HepG2 (cell line): ENCODE measurements around the gene TNFRSF25. TPM values are rescaled to one million over a fixed set of nuclear protein-coding genes. Genes with fewer than 3 reads are reported as not detected.

Experiments used
- AKAP8 ChIP-seq: sonication (generic); formaldehyde crosslinking; IDR thresholded peaks from 2 replicates; pipeline ENCODE4 v1.5.1; 2020; ENCODE audit warnings: mild to moderate bottlenecking, missing genetic modification reagents
- CREM ChIP-seq, 2 experiments: sonication (generic) in 1 of 2; formaldehyde crosslinking in 1 of 2; IDR thresholded peaks; 2 replicates each; pipeline versions ENCODE4 v1.4.0 to v1.6.1; 2016 to 2020; ENCODE audit warnings: antibody characterized with exemption in 1 of 2, mild to moderate bottlenecking in 1 of 2, missing genetic modification reagents in 1 of 2
- GABPA ChIP-seq, 2 experiments: IDR thresholded peaks; 2 replicates each; pipeline ENCODE4 v1.6.1; 2011 to 2016; ENCODE audit warnings: low read depth in 2 of 2, low read length in 1 of 2, missing biosample characterization in 1 of 2, missing genetic modification characterization in 1 of 2
- GPBP1L1 ChIP-seq: sonication (generic); formaldehyde crosslinking; IDR thresholded peaks from 2 replicates; pipeline ENCODE4 v1.5.0; 2020; ENCODE audit warnings: mild to moderate bottlenecking, missing genetic modification reagents
- HOMEZ ChIP-seq: IDR thresholded peaks from 2 replicates; pipeline ENCODE4 v1.6.1; 2016; ENCODE audit warnings: low read depth
- MLLT10 ChIP-seq: sonication (generic); formaldehyde crosslinking; IDR thresholded peaks from 2 replicates; pipeline ENCODE4 v1.4.0; 2020; ENCODE audit warnings: missing genetic modification reagents
- PAWR ChIP-seq: sonication (generic); formaldehyde crosslinking; IDR thresholded peaks from 2 replicates; pipeline ENCODE4 v1.4.0; 2020; ENCODE audit warnings: missing genetic modification reagents, mild to moderate bottlenecking, borderline replicate concordance
- ZKSCAN1 ChIP-seq: fragments of 150-350 bp; IDR thresholded peaks from 2 replicates; pipeline ENCODE4 v1.6.1; 2014; ENCODE audit warnings: low read length
- ZNF253 ChIP-seq: sonication (generic); formaldehyde crosslinking; IDR thresholded peaks from 2 replicates; pipeline ENCODE4 v1.8.0; 2022; ENCODE audit warnings: mild to moderate bottlenecking, missing genetic modification reagents, borderline replicate concordance
- ZNF567 ChIP-seq: sonication (generic); formaldehyde crosslinking; IDR thresholded peaks from 2 replicates; pipeline ENCODE4 v1.8.1; 2023; ENCODE audit warnings: mild to moderate bottlenecking, missing genetic modification reagents, borderline replicate concordance
- ZNF577 ChIP-seq: sonication (generic); formaldehyde crosslinking; IDR thresholded peaks from 2 replicates; pipeline ENCODE4 v1.4.0; 2020; ENCODE audit warnings: mild to moderate bottlenecking, low read depth, missing genetic modification reagents, borderline replicate concordance
- ZNF703 ChIP-seq: sonication (generic); formaldehyde crosslinking; IDR thresholded peaks from 2 replicates; pipeline ENCODE4 v1.5.1; 2020; ENCODE audit warnings: missing genetic modification reagents, mild to moderate bottlenecking, moderate library complexity, borderline replicate concordance
- polyA plus RNA-seq, 8 experiments: library from polyadenylated mRNA; depleted of rRNA in 3 of 8; stranded (reverse) in 7 of 8; unstranded in 1 of 8; fragments of >200 nt; fragmentation: Illumina TruSeq in 4 of 8; extraction: Trizol in 4 of 8; gene quantifications; 2 replicates each; pipeline versions ENCODE4 v1.2.1 to v1.2.3, GENCODE V29; 2011 to 2016; ENCODE audit warnings: low read depth in 4 of 8, missing spikeins in 1 of 8, mixed read lengths in 1 of 8; ENCODE audit not compliant: insufficient read depth in 1 of 8
- total RNA-seq, 5 experiments: library from RNA; depleted of rRNA; stranded (reverse); fragments of >200 nt; fragmentation: Illumina TruSeq; extraction: Trizol; gene quantifications; 2 replicates each; pipeline ENCODE4 v1.2.3, GENCODE V29; 2016; ENCODE audit warnings: low read depth in 1 of 5
- TF ChIP-seq, protein P1 (sequence below): sonication (generic); formaldehyde crosslinking; IDR thresholded peaks from 2 replicates; pipeline ENCODE4 v1.4.0; 2020; ENCODE audit warnings: mild to moderate bottlenecking, missing genetic modification reagents
- TF ChIP-seq, protein P2 (sequence below): sonication (generic); formaldehyde crosslinking; IDR thresholded peaks from 2 replicates; pipeline ENCODE4 v1.5.0; 2020; ENCODE audit warnings: mild to moderate bottlenecking, missing genetic modification reagents

The TNFRSF25 gene
- total and polyA plus RNA-seq, 2 of the 13 experiments (the other 11 are each of a cell fraction or from before 2014, with no cell fraction given) = 1.4 to 1.5 TPM

DNA sequence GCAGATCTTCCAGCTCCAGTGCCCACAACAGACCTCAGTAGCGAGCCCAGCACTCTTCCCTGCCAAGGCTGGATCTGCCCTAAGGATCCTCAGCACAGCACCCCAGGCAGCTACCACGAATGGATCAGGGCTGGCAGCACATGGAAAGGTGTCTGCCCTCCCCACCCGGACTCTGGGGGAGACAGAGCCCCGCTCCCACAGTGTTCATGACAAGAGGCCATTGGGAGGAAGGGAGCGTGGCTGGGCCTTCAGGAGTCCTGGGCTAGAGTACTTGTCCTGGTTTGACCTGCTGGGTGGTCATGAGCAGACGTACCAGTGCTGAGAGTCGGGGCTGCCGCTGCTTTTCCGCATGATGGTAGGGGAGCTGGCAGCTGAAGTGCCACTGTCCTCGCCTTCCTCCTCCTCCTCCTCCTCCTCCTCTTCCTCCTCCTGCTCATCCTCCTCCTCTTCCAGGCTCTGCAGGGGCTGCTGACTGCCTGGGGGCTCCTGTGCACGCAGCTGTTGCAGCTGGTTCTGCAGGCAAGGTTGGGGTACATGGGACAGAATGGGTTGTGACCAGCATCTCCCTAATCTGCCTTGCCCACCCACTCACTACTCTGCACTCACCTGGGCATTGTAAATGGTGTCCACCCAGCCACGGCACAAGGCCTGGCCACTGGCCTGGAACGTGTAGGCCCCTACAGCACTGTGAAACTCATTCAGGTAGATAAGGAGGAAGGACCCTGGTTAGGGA lies 2.9 kb upstream of the TNFRSF25 start (continued):
- TF ChIP-seq, protein P1, sequence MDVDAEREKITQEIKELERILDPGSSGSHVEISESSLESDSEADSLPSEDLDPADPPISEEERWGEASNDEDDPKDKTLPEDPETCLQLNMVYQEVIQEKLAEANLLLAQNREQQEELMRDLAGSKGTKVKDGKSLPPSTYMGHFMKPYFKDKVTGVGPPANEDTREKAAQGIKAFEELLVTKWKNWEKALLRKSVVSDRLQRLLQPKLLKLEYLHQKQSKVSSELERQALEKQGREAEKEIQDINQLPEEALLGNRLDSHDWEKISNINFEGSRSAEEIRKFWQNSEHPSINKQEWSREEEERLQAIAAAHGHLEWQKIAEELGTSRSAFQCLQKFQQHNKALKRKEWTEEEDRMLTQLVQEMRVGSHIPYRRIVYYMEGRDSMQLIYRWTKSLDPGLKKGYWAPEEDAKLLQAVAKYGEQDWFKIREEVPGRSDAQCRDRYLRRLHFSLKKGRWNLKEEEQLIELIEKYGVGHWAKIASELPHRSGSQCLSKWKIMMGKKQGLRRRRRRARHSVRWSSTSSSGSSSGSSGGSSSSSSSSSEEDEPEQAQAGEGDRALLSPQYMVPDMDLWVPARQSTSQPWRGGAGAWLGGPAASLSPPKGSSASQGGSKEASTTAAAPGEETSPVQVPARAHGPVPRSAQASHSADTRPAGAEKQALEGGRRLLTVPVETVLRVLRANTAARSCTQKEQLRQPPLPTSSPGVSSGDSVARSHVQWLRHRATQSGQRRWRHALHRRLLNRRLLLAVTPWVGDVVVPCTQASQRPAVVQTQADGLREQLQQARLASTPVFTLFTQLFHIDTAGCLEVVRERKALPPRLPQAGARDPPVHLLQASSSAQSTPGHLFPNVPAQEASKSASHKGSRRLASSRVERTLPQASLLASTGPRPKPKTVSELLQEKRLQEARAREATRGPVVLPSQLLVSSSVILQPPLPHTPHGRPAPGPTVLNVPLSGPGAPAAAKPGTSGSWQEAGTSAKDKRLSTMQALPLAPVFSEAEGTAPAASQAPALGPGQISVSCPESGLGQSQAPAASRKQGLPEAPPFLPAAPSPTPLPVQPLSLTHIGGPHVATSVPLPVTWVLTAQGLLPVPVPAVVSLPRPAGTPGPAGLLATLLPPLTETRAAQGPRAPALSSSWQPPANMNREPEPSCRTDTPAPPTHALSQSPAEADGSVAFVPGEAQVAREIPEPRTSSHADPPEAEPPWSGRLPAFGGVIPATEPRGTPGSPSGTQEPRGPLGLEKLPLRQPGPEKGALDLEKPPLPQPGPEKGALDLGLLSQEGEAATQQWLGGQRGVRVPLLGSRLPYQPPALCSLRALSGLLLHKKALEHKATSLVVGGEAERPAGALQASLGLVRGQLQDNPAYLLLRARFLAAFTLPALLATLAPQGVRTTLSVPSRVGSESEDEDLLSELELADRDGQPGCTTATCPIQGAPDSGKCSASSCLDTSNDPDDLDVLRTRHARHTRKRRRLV (CRISPR knock-in tag) = no peak
- TF ChIP-seq GPBP1L1 (CRISPR knock-in tag) = no peak
- TF ChIP-seq ZNF577 (CRISPR knock-in tag) = no peak
- no peak for TF ChIP-seq CREM (IDR thresholded peaks at IDR 0.05)
- no peak for TF ChIP-seq CREM (CRISPR knock-in tag; IDR thresholded peaks at IDR 0.05)
- TF ChIP-seq, protein P2, sequence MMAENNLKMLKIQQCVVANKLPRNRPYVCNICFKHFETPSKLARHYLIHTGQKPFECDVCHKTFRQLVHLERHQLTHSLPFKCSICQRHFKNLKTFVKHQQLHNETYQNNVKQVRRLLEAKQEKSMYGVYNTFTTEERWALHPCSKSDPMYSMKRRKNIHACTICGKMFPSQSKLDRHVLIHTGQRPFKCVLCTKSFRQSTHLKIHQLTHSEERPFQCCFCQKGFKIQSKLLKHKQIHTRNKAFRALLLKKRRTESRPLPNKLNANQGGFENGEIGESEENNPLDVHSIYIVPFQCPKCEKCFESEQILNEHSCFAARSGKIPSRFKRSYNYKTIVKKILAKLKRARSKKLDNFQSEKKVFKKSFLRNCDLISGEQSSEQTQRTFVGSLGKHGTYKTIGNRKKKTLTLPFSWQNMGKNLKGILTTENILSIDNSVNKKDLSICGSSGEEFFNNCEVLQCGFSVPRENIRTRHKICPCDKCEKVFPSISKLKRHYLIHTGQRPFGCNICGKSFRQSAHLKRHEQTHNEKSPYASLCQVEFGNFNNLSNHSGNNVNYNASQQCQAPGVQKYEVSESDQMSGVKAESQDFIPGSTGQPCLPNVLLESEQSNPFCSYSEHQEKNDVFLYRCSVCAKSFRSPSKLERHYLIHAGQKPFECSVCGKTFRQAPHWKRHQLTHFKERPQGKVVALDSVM (CRISPR knock-in tag) = no peak
- TF ChIP-seq PAWR (CRISPR knock-in tag) = no peak
- TF ChIP-seq ZNF703 (CRISPR knock-in tag) = no peak
- no peak for TF ChIP-seq ZNF253 (CRISPR knock-in tag)
- TF ChIP-seq AKAP8 = no peak
- no peak for TF ChIP-seq MLLT10 (CRISPR knock-in tag)
- no peak for TF ChIP-seq ZKSCAN1
- no peak for TF ChIP-seq GABPA (IDR thresholded peaks at IDR 0.05; ENCODE audit: low read depth, low read length)
- TF ChIP-seq GABPA (CRISPR knock-in tag; IDR thresholded peaks at IDR 0.05; ENCODE audit: low read depth) = no peak
- TF ChIP-seq ZNF567 (CRISPR knock-in tag) = no peak
- no peak for TF ChIP-seq HOMEZ (CRISPR knock-in tag)
